HepG2 (cell line): ENCODE data around the gene GBP3. TPM values are rescaled to one million over a fixed set of nuclear protein-coding genes. Genes with fewer than 3 reads are reported as not detected.
"Not testable (repeated sequence)": the region's sequence is repeated elsewhere in the genome, so short reads cannot be mapped to it uniquely, and the experiment has no call there.

ENCODE experiments used
- ATAC-seq: fragments of 200-7000 bp; cut with Tn5 transposase; 3 replicates; pipeline ENCODE4 v1.9.1; 2020; ENCODE audit warnings: mild to moderate bottlenecking, moderate library complexity
- BruUV-seq: library from RNA; stranded (reverse); fragments of 400-500 nt; replicated peaks from 2 replicates; lab custom pipeline; 2021; lab: Mats Ljungman, UMichigan
- CTCF ChIA-PET: fragments of 300-600 bp; formaldehyde crosslinking; extraction: SDS; loops from one replicate; lab custom pipeline; 2021; ENCODE audit warnings: low total read pairs, inconsistent platforms, low intra/inter-chr PET ratio; lab: Yijun Ruan, JAX
- POLR2A ChIA-PET: fragments of 350-600 bp; sonication (Branson Sonifier 250); formaldehyde crosslinking; loops from one replicate; lab custom pipeline; 2020; ENCODE audit warnings: antibody characterized with exemption, inconsistent platforms; lab: Yijun Ruan, JAX
- DNase-seq: peaks from one replicate; pipeline ENCODE4 v3.0.0-alpha.2; 2015; ENCODE audit warnings: low spot score
- FAIRE-seq: peaks from 3 replicates; lab custom pipeline; 2011; peaks lifted over from hg19 to GRCh38; lab: Jason Lieb, UNC
- H2AFZ ChIP-seq: one replicate; pipeline ENCODE4 v1.6.1; 2011; ENCODE audit warnings: low read length, inconsistent platforms
- H3K27ac ChIP-seq: fragments of 300-600 bp; 3 replicates; pipeline ENCODE4 v1.8.0; 2011; ENCODE audit warnings: mixed run types, mild to moderate bottlenecking, mixed read lengths, low read length, inconsistent platforms; ENCODE audit not compliant: insufficient read depth; ENCODE audit errors: extremely low read length
- H3K27me3 ChIP-seq, 2 experiments: fragments of 200-600 bp in 1 of 2; 2 replicates in 1 of 2; 3 replicates in 1 of 2; pipeline versions ENCODE4 v1.6.0 to v1.8.0; 2011; ENCODE audit warnings: low read length in 2 of 2, mild to moderate bottlenecking in 2 of 2, moderate library complexity in 2 of 2, inconsistent platforms in 1 of 2; ENCODE audit not compliant: insufficient read depth in 2 of 2, control insufficient read depth in 1 of 2
- H3K36me3 ChIP-seq, 2 experiments: fragments of 200-600 bp in 1 of 2; replicated peaks in 1 of 2; 2 replicates in 1 of 2; 3 replicates in 1 of 2; pipeline versions ENCODE4 v1.5.1 to v1.8.0; 2011; ENCODE audit warnings: low read length in 2 of 2, inconsistent platforms in 1 of 2; ENCODE audit not compliant: insufficient read depth in 2 of 2, control insufficient read depth in 1 of 2
- H3K4me1 ChIP-seq: 2 replicates; pipeline ENCODE4 v1.5.1; 2012; ENCODE audit warnings: low read length, inconsistent platforms; ENCODE audit not compliant: insufficient read depth
- H3K4me2 ChIP-seq: 2 replicates; pipeline ENCODE4 v1.6.0; 2011; ENCODE audit warnings: low read depth, low read length, inconsistent platforms
- H3K4me3 ChIP-seq, 3 experiments: fragments of 200-600 bp in 1 of 3; sonication (generic), shearing (Covaris generic) in 1 of 3; replicated peaks in 1 of 3; 2 replicates each; pipeline ENCODE4 v1.5.1; 2011 to 2016; ENCODE audit warnings: low read length in 3 of 3, inconsistent platforms in 2 of 3, low read depth in 2 of 3, mild to moderate bottlenecking in 2 of 3, control low read depth in 1 of 3, mixed read lengths in 1 of 3; ENCODE audit not compliant: insufficient read depth in 1 of 3
- H3K79me2 ChIP-seq: one replicate; pipeline ENCODE4 v1.6.1; 2011; ENCODE audit warnings: low read length, inconsistent platforms; ENCODE audit not compliant: insufficient read depth
- H3K9ac ChIP-seq: 2 replicates; pipeline ENCODE4 v1.6.0; 2011; ENCODE audit warnings: mild to moderate bottlenecking, low read depth, low read length, inconsistent platforms; ENCODE audit not compliant: insufficient read depth
- H3K9me3 ChIP-seq: 2 replicates; pipeline ENCODE4 v1.5.1; 2012; ENCODE audit warnings: mild to moderate bottlenecking, low read length
- H4K20me1 ChIP-seq: 2 replicates; pipeline ENCODE4 v1.6.0; 2011; ENCODE audit warnings: inconsistent platforms, mild to moderate bottlenecking, low read length, moderate library complexity; ENCODE audit not compliant: insufficient read depth
- MTF1 ChIP-seq: sonication (generic); formaldehyde crosslinking; IDR thresholded peaks from 2 replicates; pipeline ENCODE4 v1.5.0; 2020; ENCODE audit warnings: missing genetic modification reagents
- MYNN ChIP-seq: sonication (generic); formaldehyde crosslinking; IDR thresholded peaks from 2 replicates; pipeline ENCODE4 v1.4.0; 2020; ENCODE audit warnings: mild to moderate bottlenecking, low read depth, missing genetic modification reagents
- POLR2AphosphoS5 ChIP-seq: IDR thresholded peaks from 2 replicates; pipeline ENCODE4 v1.6.1; 2012; ENCODE audit warnings: low read depth, low read length
- PPARG ChIP-seq: conservative IDR thresholded peaks from 2 replicates; pipeline ENCODE4 v1.6.1; 2016; ENCODE audit warnings: missing biosample characterization, missing genetic modification reagents
- ZNF232 ChIP-seq: sonication (generic); formaldehyde crosslinking; IDR thresholded peaks from 2 replicates; pipeline ENCODE4 v1.4.0; 2020; ENCODE audit warnings: missing genetic modification reagents, borderline replicate concordance
- ZNF350 ChIP-seq: sonication (generic); formaldehyde crosslinking; IDR thresholded peaks from 2 replicates; pipeline ENCODE4 v1.4.0; 2020; ENCODE audit warnings: mild to moderate bottlenecking, low read depth, missing genetic modification reagents, borderline replicate concordance
- ZNF570 ChIP-seq: sonication (generic); formaldehyde crosslinking; IDR thresholded peaks from 2 replicates; pipeline ENCODE4 v1.4.0; 2020; ENCODE audit warnings: mild to moderate bottlenecking, missing genetic modification reagents, borderline replicate concordance
- ZNF713 ChIP-seq: sonication (generic); formaldehyde crosslinking; IDR thresholded peaks from 2 replicates; pipeline ENCODE4 v1.4.0; 2020; ENCODE audit warnings: mild to moderate bottlenecking, missing genetic modification reagents
- ZNF790 ChIP-seq: sonication (generic); formaldehyde crosslinking; IDR thresholded peaks from 2 replicates; pipeline ENCODE4 v1.8.0; 2022; ENCODE audit warnings: missing genetic modification reagents, mild to moderate bottlenecking, borderline replicate concordance
- WGBS: methylation state at CpG from one replicate; pipeline ENCODE4 v1.1.6; 2017; ENCODE audit warnings: low lambda C conversion rate; 5-methylcytosine and 5-hydroxymethylcytosine counted together
- in situ Hi-C: cut with HindIII; loops from 2 replicates; pipeline ENCODE4 v1.10.0; 2017; ENCODE audit warnings: low pct_unique_long_range_greater_than_20kb; ENCODE audit not compliant: extremely low pct_ligation_motif_present
- intact Hi-C: fragments of 100-400 bp; cut with micrococcal nuclease; formaldehyde crosslinking; loops from one replicate; pipeline ENCODE4 v1.10.0; 2022; ENCODE audit not compliant: unreplicated experiment
- polyA plus RNA-seq, 8 experiments: library from polyadenylated mRNA; depleted of rRNA in 3 of 8; stranded (reverse) in 7 of 8; unstranded in 1 of 8; fragments of >200 nt; fragmentation: Illumina TruSeq in 4 of 8; extraction: Trizol in 4 of 8; gene quantifications; 2 replicates each; pipeline versions ENCODE4 v1.2.1 to v1.2.3, GENCODE V29; 2011 to 2016; ENCODE audit warnings: low read depth in 4 of 8, missing spikeins in 1 of 8, mixed read lengths in 1 of 8; ENCODE audit not compliant: insufficient read depth in 1 of 8
- total RNA-seq, 5 experiments: library from RNA; depleted of rRNA; stranded (reverse); fragments of >200 nt; fragmentation: Illumina TruSeq; extraction: Trizol; gene quantifications; 2 replicates each; pipeline ENCODE4 v1.2.3, GENCODE V29; 2016; ENCODE audit warnings: low read depth in 1 of 5
- TF ChIP-seq, protein P1 (sequence below): IDR thresholded peaks from 2 replicates; pipeline ENCODE4 v1.6.1; 2018; ENCODE audit warnings: missing genetic modification reagents, mild to moderate bottlenecking, missing compliant biosample characterization
- TF ChIP-seq, protein P2 (sequence below): IDR thresholded peaks from 2 replicates; pipeline ENCODE4 v1.6.1; 2016; ENCODE audit warnings: low read depth, borderline replicate concordance

The GBP3 gene
- total and polyA plus RNA-seq, 2 of the 13 experiments (the other 11 are each of a cell fraction or from before 2014, with no cell fraction given): 0.16 to 0.46 TPM

DNA sequence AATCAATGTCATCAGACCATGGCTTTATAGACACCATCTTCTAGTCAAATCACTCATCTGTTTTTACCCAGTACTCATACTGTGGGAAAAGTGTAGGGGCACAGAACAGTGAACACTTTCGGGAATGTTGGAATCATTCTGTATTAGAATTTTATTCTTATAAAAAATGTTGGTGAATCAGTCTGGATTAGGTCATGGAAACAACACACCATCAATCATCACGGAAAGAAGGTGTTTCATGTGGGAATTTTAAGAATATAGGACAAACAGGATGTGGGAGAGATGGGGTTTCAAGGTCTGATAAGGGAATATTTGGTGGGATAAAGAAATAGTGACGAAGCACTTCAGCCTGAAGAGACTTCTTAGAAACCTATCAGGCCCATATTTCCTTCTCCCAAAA is 25.1 kb upstream of the GBP3 start:
- WGBS: 79% methylated on average over 3 of the region's 3 CpGs
- no peak for ATAC-seq
- no peak overlapping the region for H3K27ac ChIP-seq
- no peaks in the 10 kb centered on the region for H4K20me1 ChIP-seq
- no peak overlapping the region for H3K4me2 ChIP-seq
- ChIA-PET POLR2A (no interaction called here), CTCF (no interaction called here)
- intact Hi-C loops: no loop called here
- FAIRE-seq: no peak
- H3K4me1 ChIP-seq: peaks cover 36% of the 10 kb centered on the region
- DNase-seq: no peak
- in situ Hi-C loops: no loop called here
- H3K36me3 ChIP-seq: no peaks in the 10 kb centered on the region
- BruUV-seq: no TSS peak
- no peaks in the 10 kb centered on the region for H3K27me3 ChIP-seq
- H3K9me3 ChIP-seq: peaks cover 13% of the 10 kb centered on the region
- H2AFZ ChIP-seq: no peak overlapping the region
- TF ChIP-seq, protein P1, sequence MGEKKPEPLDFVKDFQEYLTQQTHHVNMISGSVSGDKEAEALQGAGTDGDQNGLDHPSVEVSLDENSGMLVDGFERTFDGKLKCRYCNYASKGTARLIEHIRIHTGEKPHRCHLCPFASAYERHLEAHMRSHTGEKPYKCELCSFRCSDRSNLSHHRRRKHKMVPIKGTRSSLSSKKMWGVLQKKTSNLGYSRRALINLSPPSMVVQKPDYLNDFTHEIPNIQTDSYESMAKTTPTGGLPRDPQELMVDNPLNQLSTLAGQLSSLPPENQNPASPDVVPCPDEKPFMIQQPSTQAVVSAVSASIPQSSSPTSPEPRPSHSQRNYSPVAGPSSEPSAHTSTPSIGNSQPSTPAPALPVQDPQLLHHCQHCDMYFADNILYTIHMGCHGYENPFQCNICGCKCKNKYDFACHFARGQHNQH (CRISPR knock-in tag): no peak
- TF ChIP-seq, protein P2, sequence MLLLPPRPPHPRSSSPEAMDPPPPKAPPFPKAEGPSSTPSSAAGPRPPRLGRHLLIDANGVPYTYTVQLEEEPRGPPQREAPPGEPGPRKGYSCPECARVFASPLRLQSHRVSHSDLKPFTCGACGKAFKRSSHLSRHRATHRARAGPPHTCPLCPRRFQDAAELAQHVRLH (CRISPR knock-in tag): no peak
- TF ChIP-seq ZNF713 (CRISPR knock-in tag) (no peak), ZNF570 (CRISPR knock-in tag) (no peak), ZNF232 (CRISPR knock-in tag) (no peak), PPARG (CRISPR knock-in tag) (no peak), ZNF350 (no peak), POLR2AphosphoS5 (no peak), ZNF790 (no peak), MTF1 (CRISPR knock-in tag) (no peak), MYNN (CRISPR knock-in tag) (no peak)
- H3K79me2 ChIP-seq: no peaks in the 10 kb centered on the region
- no peak overlapping the region for H3K4me3 ChIP-seq
- H3K9ac ChIP-seq: no peak overlapping the region

DNA sequence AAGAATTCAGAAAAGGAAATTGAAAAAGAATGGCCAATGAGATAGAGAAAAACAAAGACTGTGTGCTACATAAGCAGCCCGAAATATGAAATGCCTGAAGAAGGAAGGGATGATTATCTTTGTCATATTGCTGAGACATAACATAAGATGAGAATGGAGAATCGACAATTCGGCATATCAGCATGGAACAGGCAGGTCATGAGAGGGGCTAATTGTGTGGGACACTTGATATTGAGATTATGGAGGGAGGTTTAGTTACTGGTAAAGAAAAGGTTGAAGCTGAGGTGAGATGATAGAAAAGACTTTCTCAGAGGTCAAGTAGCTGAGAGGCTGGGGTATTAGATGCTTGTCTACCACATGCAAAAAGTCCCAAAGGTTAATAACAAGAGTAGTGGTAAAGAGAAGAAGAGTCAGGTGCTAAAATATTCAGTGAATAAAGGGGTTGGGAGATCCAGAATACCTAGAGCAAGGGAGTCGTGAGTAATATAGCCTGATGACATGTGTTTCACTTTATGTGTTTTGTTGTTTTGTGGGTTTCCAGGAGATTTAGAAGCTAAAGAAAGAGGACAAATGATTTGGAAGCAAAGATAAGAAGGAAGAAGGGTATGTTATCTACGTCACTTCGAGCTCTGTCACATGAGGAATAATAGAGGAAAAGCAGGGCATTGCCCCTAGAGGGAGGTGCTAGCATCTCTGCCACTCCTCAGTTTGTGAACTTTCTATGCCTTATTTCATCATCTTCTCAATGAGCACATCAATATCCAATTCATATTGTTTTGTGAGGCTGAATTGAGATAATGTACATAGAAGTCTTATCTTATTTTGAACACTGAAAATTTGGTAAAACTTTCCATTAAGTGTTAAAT is 23.9 kb upstream of the GBP3 start:
- CTCF ChIA-PET, FAIRE-seq, H3K27ac ChIP-seq, H3K79me2 ChIP-seq, ATAC-seq, H3K4me3 ChIP-seq, H2AFZ ChIP-seq, BruUV-seq, H4K20me1 ChIP-seq, H3K4me2 ChIP-seq, H3K27me3 ChIP-seq, H3K9ac ChIP-seq, in situ Hi-C loops, DNase-seq, intact Hi-C loops, H3K36me3 ChIP-seq: not testable (repeated sequence)
- Histone ChIP-seq H3K4me1 (peaks cover 36% of the 10 kb centered on the region), H3K9me3 (peaks cover 18% of the 10 kb centered on the region)
- POLR2A ChIA-PET: interaction anchor here (1.5 kb wide), 1 partner anchor 9 kb away, joined by 4 read pairs; no protein-coding TSS in a partner anchor
- 92% methylated on average over 6 of the region's 6 CpGs for WGBS
